T-helper 1 cell treated with Interleukin-12 subunit alpha and Interleukin-12 subunit beta and Interleukin-4 antibody, amounts not matched to agents 30 μg/mL and 1 μg/mL, for 36 hours (primary cell): Measurements from ENCODE around the gene CMIP.

Source experiments
- H3K27ac Mint-ChIP-seq: one replicate; pipeline ENCODE4 v1.8.0; 2021; ENCODE audit warnings: mild to moderate bottlenecking, mixed read lengths
- H3K27me3 Mint-ChIP-seq: one replicate; pipeline ENCODE4 v1.8.0; 2021; ENCODE audit warnings: low read depth, mixed read lengths
- H3K36me3 Mint-ChIP-seq: one replicate; pipeline ENCODE4 v1.8.0; 2021; ENCODE audit warnings: low read depth, mixed read lengths
- H3K4me1 Mint-ChIP-seq: one replicate; pipeline ENCODE4 v1.8.0; 2021; ENCODE audit warnings: low read depth, mixed read lengths
- H3K4me3 Mint-ChIP-seq: one replicate; pipeline ENCODE4 v1.8.0; 2021; ENCODE audit warnings: mild to moderate bottlenecking, moderate library complexity, mixed read lengths
- H3K9me3 Mint-ChIP-seq: one replicate; pipeline ENCODE4 v1.8.0; 2021; ENCODE audit warnings: mixed read lengths

Gene CMIP

DNA sequence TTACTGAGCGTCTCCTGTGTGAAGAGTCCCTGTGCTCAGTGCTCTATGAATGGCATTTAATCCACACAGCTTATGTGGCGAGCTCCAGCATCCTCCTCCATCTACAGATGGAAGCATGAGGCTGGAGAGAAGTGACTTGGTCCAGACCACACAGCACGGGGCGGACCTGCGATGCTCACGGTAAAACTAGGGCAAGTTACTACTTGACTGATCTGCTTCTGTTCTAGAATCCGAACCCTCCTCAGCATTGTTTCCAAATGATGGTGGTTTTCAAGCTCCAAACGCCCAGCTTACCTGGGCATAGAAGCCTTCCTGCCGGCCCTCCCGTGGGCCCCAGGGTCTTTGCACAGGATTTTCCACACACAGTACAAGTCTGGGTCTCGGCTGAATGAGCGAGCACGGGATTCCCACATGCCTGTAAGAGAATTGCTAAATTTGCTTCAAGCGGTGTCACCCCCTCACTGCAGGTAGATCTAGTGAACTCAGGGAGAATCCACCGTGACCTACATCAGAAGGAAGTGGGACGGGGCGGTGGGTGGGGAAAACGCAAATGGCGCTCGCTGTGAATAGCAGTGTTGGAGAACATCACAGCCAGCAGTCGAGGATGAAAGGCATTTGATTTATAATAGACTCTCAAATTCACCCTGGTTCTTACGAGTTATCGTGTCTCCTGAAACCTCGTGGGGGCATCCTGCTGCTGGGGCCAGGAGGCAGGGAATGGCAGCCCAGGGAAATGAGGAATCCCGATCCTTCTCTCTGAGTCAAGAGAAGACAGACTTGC is 101.1 kb downstream of the CMIP start:
- no peaks in the 10 kb centered on the region for H3K9me3 Mint-ChIP-seq
- H3K27ac Mint-ChIP-seq = no peak overlapping the region
- no peak overlapping the region for H3K4me3 Mint-ChIP-seq
- H3K36me3 Mint-ChIP-seq = peaks cover 2% of the 10 kb centered on the region
- no peaks in the 10 kb centered on the region for H3K27me3 Mint-ChIP-seq
- H3K4me1 Mint-ChIP-seq = peaks cover 21% of the 10 kb centered on the region

DNA sequence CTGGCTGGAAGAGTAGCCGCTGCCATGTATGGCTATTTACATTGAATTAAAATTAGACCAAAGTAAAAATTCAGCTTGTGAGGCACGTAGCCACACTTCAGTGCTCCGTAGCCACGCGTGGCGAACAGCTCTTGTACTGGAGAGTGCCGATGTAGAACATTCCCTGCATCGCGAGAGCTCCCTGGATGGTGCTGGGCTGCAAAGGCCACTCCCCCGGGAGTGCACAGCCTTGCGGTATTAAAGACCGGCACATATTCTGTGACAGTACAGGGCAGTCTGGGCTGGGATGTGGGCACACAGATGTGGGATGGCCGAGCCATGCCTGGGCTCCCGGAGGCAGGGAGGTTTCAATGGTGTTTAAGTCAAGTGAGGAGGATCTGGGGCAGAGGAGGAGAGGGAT is 102.2 kb downstream of the CMIP start:
- H3K27me3 Mint-ChIP-seq = no peaks in the 10 kb centered on the region
- no peak overlapping the region for H3K4me3 Mint-ChIP-seq
- H3K36me3 Mint-ChIP-seq = peaks cover 2% of the 10 kb centered on the region
- peaks cover 27% of the 10 kb centered on the region for H3K4me1 Mint-ChIP-seq
- no peak overlapping the region for H3K27ac Mint-ChIP-seq
- no peaks in the 10 kb centered on the region for H3K9me3 Mint-ChIP-seq

DNA sequence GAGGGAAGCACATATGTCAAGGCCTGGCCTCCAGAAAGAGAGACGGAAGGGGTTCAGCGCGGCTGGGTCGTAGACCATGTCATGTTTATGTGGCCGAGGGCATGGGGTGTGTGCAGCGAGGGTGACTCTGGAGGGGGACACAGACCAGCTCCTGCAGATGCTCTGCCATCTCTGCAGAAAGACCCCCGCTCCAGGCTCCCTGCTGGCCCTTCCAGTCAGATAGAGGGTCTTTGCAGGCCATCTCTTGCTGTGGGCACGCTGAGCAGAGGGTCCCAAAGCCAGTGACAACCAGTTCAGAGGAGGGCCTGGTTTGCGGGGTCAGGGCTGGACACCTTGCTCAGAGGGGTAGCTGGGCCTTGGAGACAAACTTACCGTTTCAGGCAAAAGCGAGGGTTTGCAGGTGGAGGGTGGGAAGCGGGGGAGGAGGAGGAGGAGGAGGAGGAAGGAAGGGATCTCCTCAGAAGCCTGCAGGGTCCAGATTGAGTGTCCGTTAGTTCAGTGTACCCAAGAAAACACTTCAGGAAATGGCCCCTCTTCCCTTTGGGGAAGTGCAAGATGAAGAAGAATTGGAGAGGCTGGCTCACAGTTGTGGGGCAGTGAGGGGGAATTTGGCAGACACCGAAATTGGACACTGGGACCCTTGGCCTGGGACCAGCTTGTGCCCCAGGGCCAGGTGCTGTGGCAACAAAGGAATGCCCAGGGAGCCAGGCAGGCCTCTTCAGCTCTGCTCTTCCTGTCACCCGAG is 102.8 kb downstream of the CMIP start:
- peaks cover 2% of the 10 kb centered on the region for H3K36me3 Mint-ChIP-seq
- H3K27ac Mint-ChIP-seq = no peak overlapping the region
- H3K4me1 Mint-ChIP-seq = peaks cover 31% of the 10 kb centered on the region
- no peaks in the 10 kb centered on the region for H3K27me3 Mint-ChIP-seq
- no peak overlapping the region for H3K4me3 Mint-ChIP-seq
- H3K9me3 Mint-ChIP-seq = no peaks in the 10 kb centered on the region

DNA sequence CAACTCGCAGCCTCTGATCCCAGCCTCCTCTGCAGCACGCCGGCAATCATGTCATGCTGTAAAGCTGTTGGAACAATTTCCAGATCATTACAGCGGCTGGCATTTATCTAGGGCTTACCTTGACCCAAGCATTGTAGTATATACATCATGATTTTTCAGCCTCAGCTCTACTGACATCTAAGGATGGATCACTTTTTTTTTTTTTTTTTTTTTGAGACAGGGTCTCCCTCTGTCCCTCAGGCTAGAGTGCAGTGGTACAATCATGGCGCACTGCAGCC is 103.3 kb downstream of the CMIP start:
- Mint-ChIP-seq H3K9me3 (no peaks in the 10 kb centered on the region), H3K27me3 (no peaks in the 10 kb centered on the region), H3K27ac (no peak overlapping the region), H3K4me3 (no peak overlapping the region), H3K36me3 (peaks cover 7% of the 10 kb centered on the region), H3K4me1 (peaks cover 35% of the 10 kb centered on the region)

DNA sequence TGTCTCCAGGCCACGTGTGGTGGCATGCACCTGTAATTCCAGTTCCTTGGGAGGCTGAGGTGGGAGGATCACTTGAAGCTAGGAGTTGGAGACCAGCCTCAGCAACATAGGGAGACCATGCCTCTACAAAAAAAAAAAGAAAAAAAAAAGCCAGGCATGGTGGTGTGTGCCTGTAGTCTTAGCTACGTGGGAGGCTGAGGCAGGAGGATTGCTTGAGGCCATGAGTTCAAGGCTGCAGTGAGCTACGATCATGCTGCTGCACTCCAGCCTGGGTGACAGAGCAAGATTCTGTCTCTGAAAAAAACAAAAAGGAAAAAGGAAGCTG is 103.9 kb downstream of the CMIP start:
- Mint-ChIP-seq H3K36me3 (peaks cover 7% of the 10 kb centered on the region), H3K9me3 (no peaks in the 10 kb centered on the region), H3K4me3 (no peak overlapping the region), H3K27me3 (no peaks in the 10 kb centered on the region), H3K4me1 (peaks cover 39% of the 10 kb centered on the region), H3K27ac (no peak overlapping the region)

DNA sequence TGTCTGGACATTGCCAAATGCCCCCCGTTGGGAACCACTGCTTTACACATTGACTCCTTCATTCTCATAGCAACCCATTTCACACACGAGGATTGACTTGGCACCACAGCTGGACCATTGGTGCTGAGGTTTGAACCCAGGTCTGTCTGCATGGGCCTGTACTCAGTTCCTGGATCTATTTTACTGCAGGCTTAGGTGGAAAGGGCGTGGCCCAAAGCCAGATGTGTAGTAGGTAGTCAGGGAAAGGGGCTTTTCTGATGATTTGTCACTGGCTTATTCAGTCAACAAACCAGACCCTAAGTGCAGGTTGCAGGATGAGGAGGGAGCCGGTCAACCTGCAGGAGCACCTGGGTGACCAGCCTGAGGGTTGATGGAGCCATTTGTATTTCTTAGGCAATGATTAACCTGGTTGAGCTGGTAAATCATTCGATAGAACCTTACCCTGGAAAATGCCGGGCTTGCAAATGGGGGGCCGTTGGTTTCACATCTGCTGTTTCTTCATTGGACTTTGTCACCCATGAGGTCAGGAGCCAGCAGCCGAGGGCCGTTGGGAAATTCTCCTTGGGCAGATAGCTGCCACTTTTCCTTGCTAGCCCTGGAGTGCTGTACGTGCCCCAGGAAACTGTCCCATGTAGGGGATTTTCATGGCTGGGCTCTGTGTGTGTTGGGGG is 104.4 kb downstream of the CMIP start:
- Mint-ChIP-seq H3K27me3 (no peaks in the 10 kb centered on the region), H3K27ac (no peak overlapping the region), H3K36me3 (peaks cover 5% of the 10 kb centered on the region), H3K4me1 (peaks cover 39% of the 10 kb centered on the region), H3K9me3 (no peaks in the 10 kb centered on the region), H3K4me3 (no peak overlapping the region)

DNA sequence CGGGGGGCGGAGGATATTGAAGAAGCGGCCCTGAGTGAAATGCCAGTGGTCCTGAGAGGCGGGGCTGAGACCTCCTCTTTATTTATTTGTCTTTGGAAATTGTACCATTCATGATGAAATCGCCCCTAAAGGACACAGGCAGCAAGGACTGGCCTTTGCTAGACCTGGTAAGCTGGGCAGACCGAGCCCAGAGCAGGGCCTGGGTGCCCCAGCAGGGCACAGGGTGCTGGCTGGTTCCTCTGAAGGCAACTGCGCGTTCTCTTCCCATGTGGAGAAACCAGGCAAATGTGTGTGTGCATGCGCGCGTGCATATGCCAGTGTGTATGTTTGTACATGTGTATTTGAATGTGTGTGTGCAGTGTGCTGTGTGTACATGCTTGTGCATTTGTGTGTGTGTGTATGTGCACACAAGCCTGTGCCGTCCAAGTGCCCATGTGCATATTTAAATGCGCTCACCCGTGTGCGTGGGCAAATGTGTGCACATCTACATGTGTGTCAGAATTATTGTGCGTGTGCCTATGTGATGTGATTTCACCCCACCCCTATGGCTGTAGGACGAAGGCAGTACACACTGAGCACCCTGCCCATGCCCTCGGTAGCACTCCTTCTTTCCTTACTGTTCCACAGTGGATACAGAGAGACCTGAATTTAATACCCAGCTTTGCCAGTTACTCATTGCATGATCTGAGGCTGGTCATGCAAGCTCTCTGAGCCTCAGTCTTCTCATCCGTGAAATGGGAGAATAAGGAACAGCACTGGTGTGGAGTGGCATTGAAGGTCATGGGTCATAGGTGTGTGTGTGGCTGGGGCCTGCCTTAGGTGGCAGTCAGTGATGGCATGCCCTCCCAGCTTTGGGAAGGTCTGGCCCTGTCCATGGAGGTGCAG is 105.2 kb downstream of the CMIP start:
- no peaks in the 10 kb centered on the region for H3K27me3 Mint-ChIP-seq
- no peaks in the 10 kb centered on the region for H3K9me3 Mint-ChIP-seq
- peaks cover 45% of the 10 kb centered on the region for H3K4me1 Mint-ChIP-seq
- H3K4me3 Mint-ChIP-seq = no peak overlapping the region
- H3K36me3 Mint-ChIP-seq = peaks cover 5% of the 10 kb centered on the region
- no peak overlapping the region for H3K27ac Mint-ChIP-seq

DNA sequence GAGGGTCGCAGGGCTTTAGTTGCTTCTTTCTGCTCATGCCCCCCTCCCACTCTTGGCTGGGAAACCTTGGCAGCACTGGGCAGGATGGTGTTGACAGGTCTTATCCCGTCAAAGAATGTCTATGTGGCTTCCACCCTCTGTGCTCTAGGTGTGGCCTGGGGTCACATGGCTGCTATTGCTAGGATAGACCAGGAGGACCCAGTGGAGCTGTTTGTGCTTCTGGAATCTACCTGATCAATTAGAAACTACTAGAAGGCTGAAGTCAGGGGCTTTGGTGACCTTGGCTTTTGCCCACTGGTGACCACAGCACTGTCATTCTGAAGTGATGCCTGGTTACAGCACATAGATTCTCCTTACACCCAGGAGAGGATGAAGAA is 105.8 kb downstream of the CMIP start:
- H3K4me3 Mint-ChIP-seq = no peak overlapping the region

DNA sequence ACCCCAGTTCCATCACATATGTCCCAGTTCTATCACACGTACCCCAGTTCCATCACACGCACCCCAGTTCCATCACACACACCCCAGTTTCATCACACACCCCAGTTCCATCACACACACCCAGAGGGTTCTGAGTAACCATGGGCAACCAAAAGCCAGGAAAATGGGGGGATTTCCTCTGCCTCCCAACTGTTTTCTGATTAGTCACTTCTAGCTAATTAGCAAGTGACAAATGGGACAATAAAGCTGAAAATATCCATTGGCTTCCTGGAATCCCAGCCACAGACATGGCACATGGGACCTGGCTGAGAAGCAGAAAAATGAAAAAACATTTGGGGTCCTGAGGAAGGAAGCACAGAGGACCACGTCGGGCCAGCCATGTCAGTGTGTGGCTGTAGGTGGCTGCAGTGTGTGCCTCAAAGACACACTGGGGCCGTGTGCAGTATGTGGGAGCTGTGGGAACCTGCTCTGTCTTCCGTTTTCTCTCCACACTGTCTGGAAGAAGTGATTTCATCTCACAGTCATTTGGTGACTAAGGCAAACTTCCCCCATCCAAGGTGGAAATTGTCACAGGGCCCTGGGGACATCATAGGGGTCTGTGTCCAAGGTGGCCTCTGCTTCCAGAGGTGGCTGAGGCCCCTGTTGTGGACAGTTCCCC is 106.7 kb downstream of the CMIP start:
- no peaks in the 10 kb centered on the region for H3K27me3 Mint-ChIP-seq
- H3K36me3 Mint-ChIP-seq = peaks cover 5% of the 10 kb centered on the region
- H3K4me3 Mint-ChIP-seq = no peak overlapping the region
- H3K27ac Mint-ChIP-seq = peak overlapping the region; percentile 68
- peaks cover 34% of the 10 kb centered on the region for H3K4me1 Mint-ChIP-seq
- no peaks in the 10 kb centered on the region for H3K9me3 Mint-ChIP-seq

More for the DNA sequence above, 105.8 kb downstream of the CMIP start:
- Mint-ChIP-seq H3K36me3 (peaks cover 5% of the 10 kb centered on the region), H3K9me3 (no peaks in the 10 kb centered on the region), H3K4me1 (peaks cover 39% of the 10 kb centered on the region), H3K27me3 (no peaks in the 10 kb centered on the region), H3K27ac (peak overlapping the region; percentile 3)

DNA sequence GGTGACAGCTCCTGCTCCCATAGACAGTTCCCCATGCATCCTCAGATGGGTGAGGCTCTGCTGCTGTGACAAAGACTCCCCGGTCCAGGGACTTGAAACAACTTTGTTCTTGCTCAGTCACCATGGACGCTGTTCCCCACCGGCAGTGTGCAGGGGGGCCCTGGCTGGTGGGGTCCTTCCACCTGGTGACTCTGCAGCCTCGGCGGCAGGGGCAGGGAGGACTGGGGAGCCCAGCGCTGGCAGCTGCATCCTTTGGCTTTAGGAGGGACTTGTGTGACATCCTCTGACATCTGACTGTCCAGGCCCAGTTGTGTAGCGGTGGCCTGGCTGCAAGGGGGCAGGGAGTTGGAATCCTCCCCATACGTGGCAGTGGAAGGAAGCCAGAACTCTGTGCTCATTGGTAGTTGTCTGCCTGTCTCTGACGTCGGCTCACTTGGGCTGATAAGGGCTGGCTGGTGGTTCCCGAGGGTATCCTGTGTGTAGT is 107.3 kb downstream of the CMIP start:
- no peak overlapping the region for H3K27ac Mint-ChIP-seq
- no peaks in the 10 kb centered on the region for H3K27me3 Mint-ChIP-seq
- H3K36me3 Mint-ChIP-seq = peaks cover 5% of the 10 kb centered on the region
- H3K4me3 Mint-ChIP-seq = no peak overlapping the region
- H3K4me1 Mint-ChIP-seq = peaks cover 32% of the 10 kb centered on the region
- no peaks in the 10 kb centered on the region for H3K9me3 Mint-ChIP-seq

DNA sequence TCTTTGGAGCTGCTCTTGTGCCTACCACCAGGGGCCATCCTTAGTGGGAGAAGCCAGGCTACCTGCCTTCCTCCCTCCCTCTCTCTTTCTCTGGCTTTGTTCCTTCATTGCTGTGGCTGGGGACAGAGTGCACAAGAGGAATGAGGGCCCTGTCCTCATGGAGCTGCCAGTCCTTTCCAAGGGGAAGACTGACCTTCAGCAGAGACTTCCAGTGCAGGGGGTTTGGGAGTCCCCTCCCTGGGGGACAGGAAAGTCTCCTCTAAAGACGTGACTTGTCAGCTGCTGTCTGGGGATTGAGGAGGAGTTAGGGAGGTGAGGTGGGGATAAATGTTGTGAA is 108.1 kb downstream of the CMIP start:
- H3K27ac Mint-ChIP-seq = no peak overlapping the region
- H3K27me3 Mint-ChIP-seq = no peaks in the 10 kb centered on the region
- peaks cover 5% of the 10 kb centered on the region for H3K36me3 Mint-ChIP-seq
- H3K4me1 Mint-ChIP-seq = peaks cover 32% of the 10 kb centered on the region
- H3K9me3 Mint-ChIP-seq = no peaks in the 10 kb centered on the region
- no peak overlapping the region for H3K4me3 Mint-ChIP-seq

DNA sequence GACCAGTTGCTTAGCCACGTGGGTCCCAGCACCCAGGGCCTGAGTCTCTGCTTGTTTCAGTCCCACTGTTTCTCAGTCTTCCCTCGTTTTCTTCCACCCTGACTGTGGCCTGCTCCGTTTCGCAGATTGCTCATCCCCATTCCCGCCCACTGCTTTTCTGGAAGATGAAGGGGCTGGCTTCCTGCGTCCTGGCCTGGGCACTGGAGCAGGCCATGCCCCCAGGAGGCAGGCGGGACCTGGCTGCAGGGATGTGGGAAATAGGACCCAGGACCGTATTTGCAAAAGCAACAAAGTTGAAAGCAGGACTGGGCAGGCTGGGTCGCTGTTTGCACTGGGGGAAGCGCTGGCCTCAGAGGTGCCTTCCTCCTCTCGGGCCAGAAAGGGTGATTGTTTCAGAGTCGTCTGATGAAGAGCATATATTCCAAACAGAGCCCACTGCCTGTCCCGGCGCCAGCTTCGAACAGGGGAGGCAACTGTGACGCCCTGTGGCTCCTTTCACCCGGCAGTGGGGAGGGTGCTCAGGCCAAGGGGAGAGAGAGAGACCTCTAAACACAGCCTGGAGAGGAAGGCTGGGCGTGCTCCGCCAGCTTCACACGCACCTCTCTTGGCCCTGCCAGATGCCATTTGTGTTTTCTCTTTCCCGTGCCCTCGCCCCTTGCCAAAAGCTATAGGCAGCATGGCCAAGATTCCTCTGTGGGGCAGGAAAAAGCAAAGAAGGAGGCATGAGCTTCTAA is 108.6 kb downstream of the CMIP start:
- no peak overlapping the region for H3K27ac Mint-ChIP-seq
- peaks cover 5% of the 10 kb centered on the region for H3K36me3 Mint-ChIP-seq
- H3K9me3 Mint-ChIP-seq = no peaks in the 10 kb centered on the region
- H3K4me1 Mint-ChIP-seq = peaks cover 32% of the 10 kb centered on the region
- H3K4me3 Mint-ChIP-seq = no peak overlapping the region
- no peaks in the 10 kb centered on the region for H3K27me3 Mint-ChIP-seq

DNA sequence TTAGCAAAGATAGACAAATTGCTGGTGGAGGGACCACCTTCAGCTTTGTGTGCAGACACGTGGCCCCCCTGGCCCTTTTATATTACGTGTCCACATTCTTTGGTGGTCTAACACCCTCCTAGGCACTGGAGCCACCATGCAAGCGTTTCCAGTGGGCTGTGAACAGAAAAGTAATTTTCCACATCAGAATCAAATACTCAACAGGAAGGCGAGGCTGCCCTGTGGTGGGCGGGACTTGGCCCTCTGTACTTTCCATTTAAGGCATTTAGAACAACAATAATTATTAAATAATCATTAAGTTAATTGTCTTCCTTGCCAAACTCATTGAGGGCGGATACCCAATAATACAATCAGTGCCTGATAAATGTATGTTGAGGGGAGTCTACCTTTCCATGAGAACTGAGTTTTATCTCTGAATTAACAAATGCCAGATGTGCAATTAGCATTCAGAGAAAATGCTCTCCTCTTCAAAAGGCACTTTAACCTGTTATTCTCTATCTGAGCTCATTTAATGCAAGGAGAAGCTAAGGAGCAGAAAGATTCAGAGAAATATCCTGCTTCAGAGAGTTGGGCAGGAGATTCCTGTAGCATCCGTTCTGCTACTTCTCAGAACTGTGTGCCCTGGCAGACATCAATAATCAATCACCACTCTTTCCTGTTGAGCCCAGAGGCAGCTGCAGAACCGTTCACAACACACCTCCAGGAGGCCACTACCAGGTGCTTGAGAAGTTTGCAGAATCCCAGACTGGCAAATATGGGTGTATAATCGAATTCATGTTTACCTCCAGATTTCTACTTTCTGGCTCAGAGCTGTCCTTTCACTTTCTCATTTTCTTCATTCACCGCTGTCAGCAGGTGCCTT is 109.4 kb downstream of the CMIP start:
- Mint-ChIP-seq H3K36me3 (peaks cover 5% of the 10 kb centered on the region), H3K27ac (peak overlapping the region; percentile 23), H3K9me3 (no peaks in the 10 kb centered on the region), H3K4me1 (peaks cover 30% of the 10 kb centered on the region), H3K27me3 (no peaks in the 10 kb centered on the region), H3K4me3 (no peak overlapping the region)
